Thyroid gland (tissue), 4 donors: ENCODE results near the gene CLCA1. TPM values are rescaled to one million over a fixed set of nuclear protein-coding genes. Genes with fewer than 3 reads are reported as not detected.

Source experiments
- DNase-seq, 2 donors: peaks; one replicate each; pipeline ENCODE4 v3.0.0-alpha.2; 2019
- H3K27ac ChIP-seq, 3 donors: fragments of 200-600 bp; sonication (generic); 1 replicate in 2 of 3; 2 replicates in 1 of 3; pipeline ENCODE4 v1.5.1; 2016 to 2019; ENCODE audit warnings: mild to moderate bottlenecking in 1 of 3, moderate library complexity in 1 of 3
- H3K27me3 ChIP-seq: fragments of 200-600 bp; sonication (generic); one replicate; pipeline ENCODE4 v1.5.1; 2019
- H3K36me3 ChIP-seq, 2 donors: fragments of 200-600 bp; sonication (generic); one replicate each; pipeline ENCODE4 v1.5.1; 2016 to 2019
- H3K4me1 ChIP-seq, 2 donors: fragments of 200-600 bp; sonication (generic); one replicate each; pipeline ENCODE4 v1.5.1; 2017 to 2019
- H3K4me3 ChIP-seq, 3 donors: fragments of 200-600 bp; sonication (generic); replicated peaks in 1 of 3; 1 replicate in 2 of 3; 2 replicates in 1 of 3; pipeline ENCODE4 v1.5.1; 2016; ENCODE audit warnings: mild to moderate bottlenecking in 1 of 3
- H3K9me3 ChIP-seq: fragments of 200-600 bp; sonication (generic); one replicate; pipeline ENCODE4 v1.5.1; 2017
- CTCF ChIP-seq, 6 experiments: fragments of 200-600 bp in 3 of 6; fragments of 450-650 bp in 3 of 6; sonication (generic) in 3 of 6; IDR thresholded peaks; one replicate each; pipeline ENCODE4 v1.5.1; 2016 to 2019; ENCODE audit warnings: antibody characterized with exemption in 6 of 6, mild to moderate bottlenecking in 2 of 6, inconsistent platforms in 1 of 6, moderate library complexity in 1 of 6
- POLR2A ChIP-seq, 2 donors: fragments of 450-650 bp; IDR thresholded peaks; one replicate each; pipeline ENCODE4 v1.6.1; 2017; ENCODE audit warnings: antibody characterized with exemption in 2 of 2, mild to moderate bottlenecking in 2 of 2, moderate library complexity in 1 of 2
- WGBS, 2 donors: methylation state at CpG; one replicate each; pipeline ENCODE4 v1.1.5; 2017; 5-methylcytosine and 5-hydroxymethylcytosine counted together
- intact Hi-C: fragments of 100-400 bp; cut with DNase I; formaldehyde crosslinking; loops from one replicate; pipeline ENCODE4 v1.15.1; 2023
- total RNA-seq, 4 donors: library from RNA; depleted of rRNA; stranded (reverse); fragments of >200 nt; gene quantifications; one replicate each; pipeline ENCODE4 v1.2.3, GENCODE V29; 2016

CLCA1 gene
- total RNA-seq, 4 donors from 2014 or later = not detected

- peaks cover 5% of the 10 kb centered on the region for H3K27me3 ChIP-seq
- no peak overlapping the region for H3K4me3 ChIP-seq
- TF ChIP-seq POLR2A (IDR thresholded peaks at IDR 0.05) = no peak
- no peaks in the 10 kb centered on the region for H3K36me3 ChIP-seq
- DNase-seq = no peak
- no peaks in the 10 kb centered on the region for H3K4me1 ChIP-seq
- no peaks in the 10 kb centered on the region for H3K9me3 ChIP-seq
- intact Hi-C loops = no loop called here
- 48 to 58% methylated on average over 4 of the region's 4 CpGs for WGBS, 2 donors
- H3K27ac ChIP-seq = no peak overlapping the region
Measured at GRCh38 chr1:86477682-86478081, 9.0 kb downstream of the CLCA1 start.

GRCh38 chr1:86478416-86479156 is 9.9 kb downstream of the CLCA1 start:
- no peak for TF ChIP-seq POLR2A (IDR thresholded peaks at IDR 0.05)
- no peak overlapping the region for H3K4me3 ChIP-seq
- no peaks in the 10 kb centered on the region for H3K27me3 ChIP-seq
- intact Hi-C loops = no loop called here
- WGBS, 2 donors = 72 to 77% methylated on average over 5 of the region's 5 CpGs
- no peak for DNase-seq
- no peaks in the 10 kb centered on the region for H3K36me3 ChIP-seq
- H3K4me1 ChIP-seq = no peaks in the 10 kb centered on the region
- H3K9me3 ChIP-seq = no peaks in the 10 kb centered on the region
- no peak overlapping the region for H3K27ac ChIP-seq

GRCh38 chr1:86481966-86482365 is 13.2 kb downstream of the CLCA1 start:
- intact Hi-C loops = no loop called here
- Histone ChIP-seq H3K4me3 (no peak overlapping the region), H3K27ac (no peak overlapping the region), H3K4me1 (no peaks in the 10 kb centered on the region), H3K9me3 (no peaks in the 10 kb centered on the region), H3K27me3 (no peaks in the 10 kb centered on the region), H3K36me3 (no peaks in the 10 kb centered on the region)
- 73 to 74% methylated on average over 4 of the region's 4 CpGs for WGBS, 2 donors
- TF ChIP-seq CTCF (IDR thresholded peaks at IDR 0.05) (no peak), POLR2A (IDR thresholded peaks at IDR 0.05) (no peak)
- no peak for DNase-seq

GRCh38 chr1:86487131-86487810 is 18.5 kb downstream of the CLCA1 start:
- intact Hi-C loops = no loop called here
- Histone ChIP-seq H3K4me1 (no peaks in the 10 kb centered on the region), H3K27ac (no peak overlapping the region), H3K9me3 (no peaks in the 10 kb centered on the region), H3K27me3 (no peaks in the 10 kb centered on the region), H3K36me3 (no peaks in the 10 kb centered on the region), H3K4me3 (no peak overlapping the region)
- TF ChIP-seq CTCF (IDR thresholded peaks at IDR 0.05) (no peak), POLR2A (IDR thresholded peaks at IDR 0.05) (no peak)
- DNase-seq = no peak
- WGBS, 2 donors = 79% methylated on average over 4 of the region's 4 CpGs

GRCh38 chr1:86487811-86488141 is 19.0 kb downstream of the CLCA1 start:
- no peak overlapping the region for H3K27ac ChIP-seq
- H3K27me3 ChIP-seq = no peaks in the 10 kb centered on the region
- TF ChIP-seq CTCF (IDR thresholded peaks at IDR 0.05) (no peak), POLR2A (IDR thresholded peaks at IDR 0.05) (no peak)
- WGBS, 2 donors = 89 to 93% methylated on average over 4 of the region's 4 CpGs
- no peak for DNase-seq
- no peaks in the 10 kb centered on the region for H3K9me3 ChIP-seq
- no peaks in the 10 kb centered on the region for H3K36me3 ChIP-seq
- H3K4me3 ChIP-seq = no peak overlapping the region
- H3K4me1 ChIP-seq = no peaks in the 10 kb centered on the region
- intact Hi-C loops = no loop called here

GRCh38 chr1:86489242-86489878 is 20.6 kb downstream of the CLCA1 start:
- no peak for DNase-seq
- intact Hi-C loops = no loop called here
- Histone ChIP-seq H3K27ac (no peak overlapping the region), H3K4me1 (no peaks in the 10 kb centered on the region), H3K36me3 (no peaks in the 10 kb centered on the region), H3K27me3 (no peaks in the 10 kb centered on the region), H3K9me3 (no peaks in the 10 kb centered on the region), H3K4me3 (no peak overlapping the region)
- WGBS, 2 donors = 62 to 67% methylated on average over 2 of the region's 2 CpGs
- no peak for TF ChIP-seq POLR2A (IDR thresholded peaks at IDR 0.05)
- no peak for TF ChIP-seq CTCF (IDR thresholded peaks at IDR 0.05)
